Measurements from ENCODE around the gene RAB10.
A peak's percentile ranks its signal among the peaks of the same experiment; 100 is the strongest.
"Not testable (repeated sequence)": the region's sequence is repeated elsewhere in the genome, so short reads cannot be mapped to it uniquely, and the experiment has no call there.

Gene RAB10

GRCh38 chr2:26033818-26034636 is at the start of gene RAB10:
Gene RAB10, plus strand, starts transcription at chr2:26034084. Its CDS starts 525 bp downstream, at chr2:26034609.
- Histone ChIP-seq H3K36me3 (ENCODE audit: control insufficient read depth, insufficient read depth, low read length) (no peaks in the 10 kb centered on the region), H3K27me3 (ENCODE audit: control insufficient read depth, insufficient read depth, low read length) (no peaks in the 10 kb centered on the region), H3K27ac (ENCODE audit: low read depth, low read length) (peak within 1 kb of the TSS; percentile 97), H3K9ac (ENCODE audit: low read length) (peak within 1 kb of the TSS; percentile 92), H3K4me1 (ENCODE audit: control insufficient read depth, insufficient read depth, low read length) (no peaks in the 10 kb centered on the region), H3K4me3 (ENCODE audit: low read length) (peak within 1 kb of the TSS; percentile 91)

DNA sequence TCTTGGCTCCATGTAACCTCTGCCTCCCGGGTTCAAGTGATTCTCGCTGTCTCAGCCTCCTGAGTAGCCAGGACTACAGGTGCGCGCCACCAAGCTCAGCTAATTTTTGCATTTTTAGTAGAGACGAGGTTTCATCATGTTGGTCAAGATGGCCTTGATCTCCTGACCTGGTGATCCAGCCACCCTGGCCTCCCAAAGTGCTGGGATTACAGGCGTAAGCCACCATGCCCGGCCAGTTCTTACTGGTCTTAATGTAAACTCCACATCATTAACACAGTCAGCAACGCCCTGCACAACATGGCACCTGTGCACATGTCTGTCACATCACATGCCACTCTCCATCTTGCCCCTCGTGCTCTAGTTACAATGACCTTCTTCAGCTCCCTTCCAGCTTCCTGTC is 45.8 kb upstream of the RAB10 start:
- Histone ChIP-seq H3K4me1 (ENCODE audit: control insufficient read depth, insufficient read depth, low read length) (no peaks in the 10 kb centered on the region), H3K36me3 (ENCODE audit: control insufficient read depth, insufficient read depth, low read length) (no peaks in the 10 kb centered on the region), H3K27me3 (ENCODE audit: control insufficient read depth, insufficient read depth, low read length) (no peaks in the 10 kb centered on the region), H3K27ac (ENCODE audit: low read depth, low read length) (no peak overlapping the region), H3K9ac (ENCODE audit: low read length) (no peak overlapping the region), H3K4me3 (ENCODE audit: low read length) (no peak overlapping the region)

- H3K36me3 ChIP-seq (ENCODE audit: control insufficient read depth, insufficient read depth, low read length), result no peaks in the 10 kb centered on the region
- no peak overlapping the region for H3K9ac ChIP-seq (ENCODE audit: low read length)
- no peaks in the 10 kb centered on the region for H3K27me3 ChIP-seq (ENCODE audit: control insufficient read depth, insufficient read depth, low read length)
- H3K4me1 ChIP-seq (ENCODE audit: control insufficient read depth, insufficient read depth, low read length), result no peaks in the 10 kb centered on the region
- H3K4me3 ChIP-seq (ENCODE audit: low read length), result no peak overlapping the region
- H3K27ac ChIP-seq (ENCODE audit: low read depth, low read length), result no peak overlapping the region
Measured at GRCh38 chr2:25989154-25989553, 44.7 kb upstream of the RAB10 start.

DNA sequence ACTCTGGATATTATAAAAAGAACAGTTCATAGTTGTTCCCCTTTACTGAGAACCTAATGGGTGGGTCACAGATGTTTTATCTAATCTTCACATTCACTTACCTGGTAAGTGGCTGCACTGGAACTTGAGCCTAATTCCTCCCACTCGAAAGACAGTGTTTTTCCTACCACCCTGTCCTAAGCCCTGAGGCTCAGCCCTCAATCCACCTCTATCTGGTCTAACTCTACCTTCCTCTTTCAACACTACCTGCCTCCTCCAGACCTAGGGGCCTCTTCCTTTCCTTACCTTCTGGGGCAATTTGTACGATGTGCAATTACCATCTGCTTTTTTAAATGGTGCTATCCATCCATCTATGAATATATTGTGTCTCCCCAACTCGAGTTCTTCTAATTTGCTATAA is 41.9 kb upstream of the RAB10 start:
- H3K4me1 ChIP-seq (ENCODE audit: control insufficient read depth, insufficient read depth, low read length), result no peaks in the 10 kb centered on the region
- H3K36me3 ChIP-seq (ENCODE audit: control insufficient read depth, insufficient read depth, low read length), result no peaks in the 10 kb centered on the region
- H3K27me3 ChIP-seq (ENCODE audit: control insufficient read depth, insufficient read depth, low read length), result no peaks in the 10 kb centered on the region
- no peak overlapping the region for H3K9ac ChIP-seq (ENCODE audit: low read length)
- H3K4me3 ChIP-seq (ENCODE audit: low read length), result no peak overlapping the region
- no peak overlapping the region for H3K27ac ChIP-seq (ENCODE audit: low read depth, low read length)

- H3K27ac ChIP-seq (ENCODE audit: low read depth, low read length), result no peak overlapping the region
- H3K27me3 ChIP-seq (ENCODE audit: control insufficient read depth, insufficient read depth, low read length), result no peaks in the 10 kb centered on the region
- no peak overlapping the region for H3K9ac ChIP-seq (ENCODE audit: low read length)
- no peaks in the 10 kb centered on the region for H3K4me1 ChIP-seq (ENCODE audit: control insufficient read depth, insufficient read depth, low read length)
- no peaks in the 10 kb centered on the region for H3K36me3 ChIP-seq (ENCODE audit: control insufficient read depth, insufficient read depth, low read length)
- no peak overlapping the region for H3K4me3 ChIP-seq (ENCODE audit: low read length)
Measured at GRCh38 chr2:25992556-25992955, 41.3 kb upstream of the RAB10 start.

DNA sequence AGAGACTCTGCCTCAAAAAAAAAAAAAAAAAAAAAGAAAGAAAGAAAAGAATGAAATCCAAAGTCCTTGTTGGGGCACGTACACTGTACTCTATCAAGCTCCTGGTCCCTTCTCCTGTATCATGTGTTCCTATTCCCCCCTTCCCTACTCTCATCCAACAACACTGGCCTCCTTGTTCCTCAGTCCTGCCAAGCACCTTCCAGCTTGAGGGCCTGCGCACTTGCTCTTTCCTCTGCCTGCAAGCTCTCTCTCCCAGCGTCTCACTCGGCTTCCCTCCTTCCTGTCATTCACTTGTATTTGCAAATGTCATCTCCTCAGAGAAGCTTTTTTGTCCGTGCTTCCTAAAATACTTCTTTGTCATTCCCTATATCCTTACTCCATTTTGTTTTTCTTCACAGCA is 40.8 kb upstream of the RAB10 start:
- Histone ChIP-seq H3K36me3 (ENCODE audit: control insufficient read depth, insufficient read depth, low read length) (no peaks in the 10 kb centered on the region), H3K4me1 (ENCODE audit: control insufficient read depth, insufficient read depth, low read length) (no peaks in the 10 kb centered on the region), H3K9ac (ENCODE audit: low read length) (no peak overlapping the region), H3K4me3 (ENCODE audit: low read length) (no peak overlapping the region), H3K27me3 (ENCODE audit: control insufficient read depth, insufficient read depth, low read length) (no peaks in the 10 kb centered on the region), H3K27ac (ENCODE audit: low read depth, low read length) (no peak overlapping the region)

DNA sequence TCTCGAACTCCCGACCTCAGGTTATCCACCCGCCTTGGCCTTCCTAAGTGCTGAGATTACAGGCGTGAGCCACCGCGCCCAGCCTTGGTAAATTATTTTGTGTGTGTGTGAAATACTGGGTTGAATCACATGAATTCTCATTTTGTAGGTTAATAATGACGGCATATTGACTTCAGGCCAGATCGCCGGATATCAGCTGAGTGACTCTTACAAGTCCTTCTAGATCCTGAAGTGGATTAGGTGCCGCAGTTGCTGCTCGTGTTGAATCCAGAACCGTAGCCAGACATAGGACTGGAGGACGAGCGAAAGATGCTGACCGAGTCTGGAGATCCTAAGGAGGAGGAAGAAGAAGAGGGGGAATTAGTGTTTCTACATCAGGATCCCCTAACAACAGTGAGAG is 39.4 kb upstream of the RAB10 start:
- H3K4me3 ChIP-seq (ENCODE audit: low read length), result no peak overlapping the region
- H3K4me1 ChIP-seq (ENCODE audit: control insufficient read depth, insufficient read depth, low read length), result no peaks in the 10 kb centered on the region
- H3K27ac ChIP-seq (ENCODE audit: low read depth, low read length), result no peak overlapping the region
- H3K27me3 ChIP-seq (ENCODE audit: control insufficient read depth, insufficient read depth, low read length), result no peaks in the 10 kb centered on the region
- no peak overlapping the region for H3K9ac ChIP-seq (ENCODE audit: low read length)
- no peaks in the 10 kb centered on the region for H3K36me3 ChIP-seq (ENCODE audit: control insufficient read depth, insufficient read depth, low read length)

GRCh38 chr2:25996844-25997243 is 37.0 kb upstream of the RAB10 start:
- H3K27ac ChIP-seq (ENCODE audit: low read depth, low read length), result no peak overlapping the region
- no peak overlapping the region for H3K9ac ChIP-seq (ENCODE audit: low read length)
- H3K36me3 ChIP-seq (ENCODE audit: control insufficient read depth, insufficient read depth, low read length), result no peaks in the 10 kb centered on the region
- peaks cover 6% of the 10 kb centered on the region for H3K4me1 ChIP-seq (ENCODE audit: control insufficient read depth, insufficient read depth, low read length)
- no peak overlapping the region for H3K4me3 ChIP-seq (ENCODE audit: low read length)
- no peaks in the 10 kb centered on the region for H3K27me3 ChIP-seq (ENCODE audit: control insufficient read depth, insufficient read depth, low read length)

- peaks cover 12% of the 10 kb centered on the region for H3K4me1 ChIP-seq (ENCODE audit: control insufficient read depth, insufficient read depth, low read length)
- H3K9ac ChIP-seq (ENCODE audit: low read length); H3K4me3 ChIP-seq (ENCODE audit: low read length); H3K27me3 ChIP-seq (ENCODE audit: control insufficient read depth, insufficient read depth, low read length); H3K27ac ChIP-seq (ENCODE audit: low read depth, low read length); H3K36me3 ChIP-seq (ENCODE audit: control insufficient read depth, insufficient read depth, low read length): not testable (repeated sequence)
Measured at GRCh38 chr2:25998816-25999383, 35.0 kb upstream of the RAB10 start.

GRCh38 chr2:25999406-25999805 is 34.5 kb upstream of the RAB10 start:
- not testable (repeated sequence) for H3K36me3 ChIP-seq (ENCODE audit: control insufficient read depth, insufficient read depth, low read length); H3K4me3 ChIP-seq (ENCODE audit: low read length); H3K9ac ChIP-seq (ENCODE audit: low read length); H3K27ac ChIP-seq (ENCODE audit: low read depth, low read length); H3K27me3 ChIP-seq (ENCODE audit: control insufficient read depth, insufficient read depth, low read length)
- H3K4me1 ChIP-seq (ENCODE audit: control insufficient read depth, insufficient read depth, low read length), result peaks cover 12% of the 10 kb centered on the region

- H3K27ac ChIP-seq (ENCODE audit: low read depth, low read length), result no peak overlapping the region
- no peaks in the 10 kb centered on the region for H3K27me3 ChIP-seq (ENCODE audit: control insufficient read depth, insufficient read depth, low read length)
Measured at GRCh38 chr2:26000561-26001082, 33.3 kb upstream of the RAB10 start.

DNA sequence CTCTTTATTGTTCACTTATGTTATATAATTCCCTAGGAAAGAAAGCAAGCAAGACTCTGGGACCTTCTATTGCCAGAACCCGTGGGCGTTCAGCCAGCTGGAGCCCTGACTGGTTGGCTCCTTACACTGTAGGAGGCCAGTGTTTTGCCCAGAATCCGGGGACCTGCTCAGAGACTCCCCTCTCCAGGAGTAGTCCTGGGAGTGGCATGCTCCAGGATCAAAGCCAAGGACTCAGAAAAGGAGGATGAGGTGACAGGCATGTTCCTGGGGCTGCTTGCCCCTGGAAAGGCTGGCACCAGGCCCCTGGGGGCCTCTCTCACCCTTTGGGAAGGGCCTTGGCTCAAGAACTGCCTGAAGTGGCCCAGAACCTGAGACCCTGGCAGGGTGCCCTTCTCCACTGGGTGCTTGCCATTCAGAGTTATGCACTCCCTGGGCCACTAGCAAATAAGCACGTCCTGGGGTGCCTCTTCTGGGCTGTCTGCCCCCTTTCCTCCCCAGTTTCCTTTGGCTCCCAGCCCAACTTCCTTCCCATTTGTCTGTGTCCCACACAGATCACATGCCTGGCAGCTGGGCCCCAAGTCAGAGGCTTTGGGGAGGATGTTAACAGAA is 32.0 kb upstream of the RAB10 start:
- H3K36me3 ChIP-seq (ENCODE audit: control insufficient read depth, insufficient read depth, low read length), result no peaks in the 10 kb centered on the region
- peaks cover 12% of the 10 kb centered on the region for H3K4me1 ChIP-seq (ENCODE audit: control insufficient read depth, insufficient read depth, low read length)
- no peaks in the 10 kb centered on the region for H3K27me3 ChIP-seq (ENCODE audit: control insufficient read depth, insufficient read depth, low read length)
- peak overlapping the region; percentile 82 for H3K27ac ChIP-seq (ENCODE audit: low read depth, low read length)
- no peak overlapping the region for H3K9ac ChIP-seq (ENCODE audit: low read length)
- no peak overlapping the region for H3K4me3 ChIP-seq (ENCODE audit: low read length)

More at GRCh38 chr2:26000561-26001082, 33.3 kb upstream of the RAB10 start:
- Histone ChIP-seq H3K4me1 (ENCODE audit: control insufficient read depth, insufficient read depth, low read length) (peaks cover 12% of the 10 kb centered on the region), H3K36me3 (ENCODE audit: control insufficient read depth, insufficient read depth, low read length) (no peaks in the 10 kb centered on the region), H3K9ac (ENCODE audit: low read length) (no peak overlapping the region), H3K4me3 (ENCODE audit: low read length) (no peak overlapping the region)

Data from rectal smooth muscle tissue (tissue), 1 donor.